GM18508 (cell line): Measurements from ENCODE around the gene A4GALT.

ENCODE experiments used
- ATAC-seq: cut with Tn5 transposase; IDR thresholded peaks from one replicate; pipeline ENCODE4 v1.9.1; 2021; ENCODE audit warnings: moderate number of reproducible peaks; ENCODE audit not compliant: insufficient read depth, unreplicated experiment

A4GALT gene

DNA sequence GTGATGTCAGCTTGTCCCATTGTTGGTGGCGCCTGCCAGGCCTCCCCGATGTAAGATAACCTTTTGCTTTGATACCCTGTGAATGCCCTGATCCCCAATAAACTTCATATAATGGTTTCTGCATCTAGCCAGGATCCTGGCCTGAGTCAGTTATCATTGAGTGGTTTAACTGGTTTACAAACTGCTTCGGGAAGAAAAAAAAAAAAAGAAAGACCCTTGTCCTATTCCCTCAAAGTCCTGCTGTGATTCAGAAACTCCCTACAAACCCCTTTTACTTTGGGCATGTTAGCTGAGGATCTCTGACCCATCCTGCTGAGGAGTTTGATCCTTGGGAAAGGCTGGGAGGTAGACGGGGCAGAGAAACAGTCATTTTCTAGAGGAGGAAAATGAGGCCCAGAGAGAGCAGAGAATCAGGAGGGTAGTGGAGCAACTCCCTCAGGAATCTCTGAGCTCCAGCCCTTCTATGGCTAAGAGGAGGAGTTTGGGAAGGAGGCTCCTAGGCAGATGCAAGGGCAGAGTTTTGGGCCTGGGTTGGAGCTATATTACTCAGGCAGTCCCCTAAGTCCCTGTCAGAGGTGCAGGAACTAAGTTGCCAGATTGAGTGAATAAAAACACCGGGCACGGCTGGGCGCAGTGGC lies 66.1 kb downstream of the A4GALT start:
- ATAC-seq: no peak

DNA sequence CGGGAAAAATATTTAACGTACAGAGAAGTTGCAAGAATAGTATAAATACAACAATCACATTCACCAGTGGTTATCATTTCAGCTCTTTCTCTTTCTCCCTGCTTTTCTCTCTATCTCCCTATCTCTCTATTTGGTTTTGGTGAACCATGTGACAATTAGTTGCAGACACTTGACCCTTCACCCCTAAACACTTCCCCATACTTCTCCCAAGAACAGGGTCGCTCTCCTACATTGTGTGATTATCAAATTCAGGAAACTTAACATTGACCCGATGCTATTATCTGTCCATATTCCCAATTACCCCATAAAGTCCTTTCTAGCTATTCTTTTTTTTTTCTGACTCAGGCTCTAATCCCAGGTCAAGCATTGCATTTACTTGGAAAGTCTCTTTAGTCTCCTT lies 66.7 kb downstream of the A4GALT start:
- no peak for ATAC-seq

DNA sequence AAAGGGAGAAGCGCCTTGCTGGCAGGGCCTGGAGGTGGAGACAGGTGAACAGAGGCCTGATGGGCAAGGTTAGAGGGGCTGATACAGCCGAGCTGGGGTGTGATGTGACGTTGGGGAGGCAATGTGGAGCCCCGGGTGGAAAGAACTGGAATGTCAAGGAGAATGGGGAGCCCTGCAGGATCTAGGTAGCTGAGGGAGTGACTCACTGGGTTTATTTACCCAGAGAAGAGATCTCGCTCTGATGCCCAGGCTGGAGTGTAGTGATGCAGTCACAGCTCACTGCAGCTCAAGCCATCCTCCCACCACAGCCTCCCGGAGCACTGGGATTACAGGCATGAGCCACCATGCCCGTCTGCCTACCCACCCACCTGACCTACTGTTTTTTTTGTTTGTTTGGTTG lies 69.5 kb downstream of the A4GALT start:
- no peak for ATAC-seq

DNA sequence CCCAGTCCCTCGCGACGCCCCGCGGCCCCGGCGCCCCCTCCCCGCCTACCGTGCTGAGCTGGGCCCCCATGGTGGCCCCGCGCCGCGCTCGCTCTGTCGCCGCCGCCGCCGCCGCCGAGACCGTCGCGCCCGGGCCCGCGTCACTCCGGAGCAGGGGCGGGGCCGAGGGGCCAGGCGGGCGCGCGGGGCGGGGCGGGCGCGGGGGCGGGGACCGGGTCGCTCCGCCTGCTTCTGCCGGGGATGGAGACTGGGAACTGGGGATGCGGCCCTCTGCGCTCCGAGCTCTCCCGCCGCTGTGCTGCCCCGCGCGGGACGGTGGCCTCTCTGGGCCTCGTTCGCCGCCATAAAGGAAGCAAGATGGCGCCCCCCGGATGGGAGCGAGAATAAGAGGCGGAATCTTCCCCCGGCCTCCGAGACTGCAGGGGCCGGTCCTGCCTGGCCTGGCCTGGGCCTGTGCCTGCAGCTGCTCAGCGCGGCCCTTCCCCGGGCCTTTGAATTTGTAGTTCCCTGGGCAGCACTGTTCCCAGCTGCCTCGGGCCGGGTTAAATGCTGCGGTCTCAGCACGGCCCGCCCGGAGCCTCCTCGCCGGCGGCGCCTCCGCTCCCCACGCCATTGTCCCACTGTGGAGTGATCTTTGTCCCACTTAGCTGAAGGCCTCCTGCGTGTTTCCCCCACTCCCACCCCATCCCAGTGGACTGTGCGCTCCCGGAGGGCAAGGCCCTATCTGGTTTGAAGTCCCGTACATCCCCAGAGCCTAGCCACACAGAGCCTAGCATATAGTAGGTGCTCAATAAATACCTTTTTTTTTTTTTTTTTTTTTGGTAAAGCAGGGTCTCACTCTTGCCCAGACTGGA lies 71.2 kb downstream of the A4GALT start, which contains the start of gene CYB5R3:
TSS of gene CYB5R3 (minus strand) at position 147 of the 854 bp plus-strand sequence. CDS start at position 70, 77 bp downstream.
- no peak for ATAC-seq

DNA sequence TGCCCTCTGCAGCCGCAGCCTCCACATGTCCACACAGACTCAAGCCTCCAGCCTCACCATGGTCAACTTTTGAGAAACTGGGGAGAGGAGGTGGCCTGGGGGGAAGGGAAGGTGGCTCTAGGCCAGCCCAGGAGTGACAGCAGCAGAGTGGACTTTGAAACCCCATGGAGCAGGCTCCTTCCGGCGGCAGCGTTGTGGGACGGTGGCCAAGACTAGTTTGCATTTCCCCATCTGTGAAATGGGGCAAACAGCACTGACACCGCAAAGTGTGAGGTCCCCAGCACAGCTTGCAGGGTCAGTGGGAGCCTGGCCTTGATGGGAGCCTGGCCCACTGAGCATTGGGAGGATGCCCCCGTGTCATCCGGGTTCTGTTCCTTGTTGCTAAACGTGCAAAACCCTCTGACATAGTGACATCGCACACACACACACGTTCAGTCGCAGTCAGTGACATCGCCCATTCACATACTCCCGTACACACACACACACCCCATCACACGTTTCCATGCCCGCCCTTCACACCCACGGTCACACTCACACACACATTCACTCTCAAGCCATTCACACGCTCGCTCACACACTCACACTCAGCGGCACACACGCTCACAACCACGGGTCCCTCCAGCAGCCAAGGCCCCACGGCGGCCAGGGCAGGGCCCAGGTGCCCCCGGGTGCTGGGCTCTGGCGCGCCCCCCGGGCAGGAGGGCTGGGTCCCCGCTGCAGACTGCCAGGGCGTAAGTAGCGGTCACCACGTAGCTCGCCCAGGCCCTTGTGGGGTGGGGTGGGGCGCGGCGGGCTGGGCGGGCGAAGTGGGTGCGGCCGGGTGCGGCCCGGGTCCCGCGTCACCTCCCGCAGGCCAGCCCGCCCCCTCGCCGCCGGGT lies 72.1 kb downstream of the A4GALT start:
- ATAC-seq: no peak

DNA sequence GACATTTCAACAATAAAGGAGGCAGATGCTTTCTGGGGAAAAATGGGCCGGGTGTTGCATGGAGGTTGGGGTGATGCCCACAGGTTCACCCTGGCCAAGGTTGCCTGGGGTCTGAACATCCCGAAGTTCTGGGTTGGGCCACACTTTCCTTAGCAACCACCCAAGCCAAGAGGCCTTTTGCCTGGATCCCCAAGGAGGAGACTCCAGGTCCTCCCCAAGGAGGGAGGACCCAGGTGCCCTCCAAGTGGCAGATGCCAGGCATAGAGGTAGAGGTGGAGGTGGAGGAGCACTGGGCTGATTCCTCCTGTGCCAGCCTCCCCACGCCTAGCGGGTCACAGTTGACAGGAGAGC lies 72.7 kb downstream of the A4GALT start:
- no peak for ATAC-seq

DNA sequence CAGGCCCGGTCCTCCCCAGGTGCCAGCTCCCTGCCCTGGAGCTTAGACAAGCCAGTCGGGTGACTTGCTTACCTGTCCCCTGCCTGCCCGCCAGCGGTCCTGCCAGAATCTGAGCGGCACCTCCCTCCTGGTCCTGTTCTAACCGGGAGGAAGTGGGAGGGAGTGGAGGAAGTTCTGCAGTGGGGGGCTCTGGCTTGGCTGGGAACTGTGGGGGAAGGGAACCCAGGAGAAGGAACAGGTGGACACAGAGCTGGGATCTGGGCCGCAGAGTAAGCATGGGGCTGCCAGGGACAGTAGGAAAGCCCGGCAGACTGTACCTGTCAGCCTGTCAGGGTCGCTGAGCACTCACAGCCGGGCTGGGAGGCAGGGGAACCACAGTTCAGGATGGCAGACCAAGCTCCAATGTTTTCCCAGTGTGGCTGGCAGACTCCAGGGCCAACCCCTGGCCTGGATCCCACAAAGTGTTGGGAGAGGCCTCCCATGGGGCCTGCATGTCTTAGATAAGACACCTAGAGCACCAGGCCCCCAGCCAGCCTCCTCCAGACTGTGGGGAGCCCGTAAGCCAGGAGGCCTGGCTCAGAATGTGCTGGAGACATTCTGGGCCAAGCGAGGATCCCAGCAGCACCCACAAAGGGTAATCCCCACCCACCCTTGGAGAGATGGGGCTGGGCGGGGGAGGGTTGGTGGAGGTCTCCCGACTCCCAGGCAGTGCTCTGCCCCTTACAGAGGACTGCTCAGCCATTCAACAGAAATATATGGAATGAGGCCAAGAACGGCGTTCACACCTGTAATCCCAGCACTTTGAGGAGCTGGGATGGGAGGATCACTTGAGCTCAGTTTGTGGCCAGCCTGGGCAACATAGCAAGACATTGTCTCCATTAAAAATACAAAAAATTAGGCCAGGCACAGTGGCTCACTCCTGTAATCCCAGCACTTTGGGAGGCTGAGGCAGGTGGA lies 73.8 kb downstream of the A4GALT start:
- no peak for ATAC-seq

DNA sequence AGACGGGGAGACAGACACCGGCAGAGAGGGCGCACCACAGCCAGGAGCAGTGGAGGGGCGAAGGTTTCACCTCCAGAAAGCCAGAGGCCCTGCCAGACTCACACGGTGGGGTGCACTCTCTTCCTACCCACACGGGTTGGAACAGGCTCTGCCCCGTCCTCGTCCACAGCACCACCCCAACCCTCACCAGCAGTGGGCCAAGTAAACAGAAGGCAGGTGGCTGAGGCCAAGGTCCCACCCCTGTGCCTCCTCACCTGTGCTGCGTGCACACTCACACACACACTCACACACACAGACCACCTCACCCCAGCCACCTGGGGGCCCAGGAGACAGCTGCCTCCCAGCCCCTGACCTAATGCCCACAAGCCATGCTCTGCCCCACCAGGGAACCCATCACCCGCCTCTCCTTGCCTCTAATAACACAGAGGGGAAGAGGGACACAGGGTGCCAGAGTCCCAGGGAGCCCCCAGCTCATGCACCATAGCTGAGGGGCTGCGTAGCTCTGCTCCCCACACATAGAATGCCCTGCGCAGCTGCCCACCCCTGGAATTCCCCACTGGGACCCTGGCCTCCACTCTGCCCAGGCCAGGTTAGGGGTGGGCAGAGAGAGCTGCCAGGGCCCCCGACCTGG lies 74.6 kb downstream of the A4GALT start:
- no peak for ATAC-seq

DNA sequence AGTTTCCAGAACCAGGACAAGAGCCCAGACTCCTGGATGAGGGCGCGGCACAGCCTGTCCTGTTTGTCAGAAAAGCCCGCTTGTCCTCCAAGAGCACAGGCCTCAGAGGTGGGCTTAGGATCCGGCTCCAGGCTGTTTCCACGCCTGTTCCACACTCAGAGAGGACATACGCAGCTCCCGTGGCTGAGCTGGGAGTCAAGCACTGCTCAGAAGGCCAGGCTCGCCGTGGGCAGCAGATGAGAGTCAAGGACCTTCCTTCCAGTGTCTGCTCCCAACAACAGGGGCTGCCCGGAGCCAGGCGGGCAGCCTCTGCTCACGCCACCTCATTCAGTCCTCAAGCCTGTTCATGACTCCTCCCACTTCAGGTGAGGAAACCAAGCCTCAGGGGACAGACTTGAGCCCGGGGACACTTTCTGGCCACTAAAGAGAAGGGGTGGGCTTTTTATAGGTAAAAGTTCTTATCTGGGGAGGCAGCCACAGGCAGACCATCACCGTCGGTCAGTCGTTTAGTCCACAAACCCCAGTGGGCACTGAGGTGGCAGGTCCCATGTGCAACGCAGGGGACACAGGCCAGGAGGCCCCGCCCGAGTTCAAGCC lies 75.2 kb downstream of the A4GALT start:
- ATAC-seq: no peak

DNA sequence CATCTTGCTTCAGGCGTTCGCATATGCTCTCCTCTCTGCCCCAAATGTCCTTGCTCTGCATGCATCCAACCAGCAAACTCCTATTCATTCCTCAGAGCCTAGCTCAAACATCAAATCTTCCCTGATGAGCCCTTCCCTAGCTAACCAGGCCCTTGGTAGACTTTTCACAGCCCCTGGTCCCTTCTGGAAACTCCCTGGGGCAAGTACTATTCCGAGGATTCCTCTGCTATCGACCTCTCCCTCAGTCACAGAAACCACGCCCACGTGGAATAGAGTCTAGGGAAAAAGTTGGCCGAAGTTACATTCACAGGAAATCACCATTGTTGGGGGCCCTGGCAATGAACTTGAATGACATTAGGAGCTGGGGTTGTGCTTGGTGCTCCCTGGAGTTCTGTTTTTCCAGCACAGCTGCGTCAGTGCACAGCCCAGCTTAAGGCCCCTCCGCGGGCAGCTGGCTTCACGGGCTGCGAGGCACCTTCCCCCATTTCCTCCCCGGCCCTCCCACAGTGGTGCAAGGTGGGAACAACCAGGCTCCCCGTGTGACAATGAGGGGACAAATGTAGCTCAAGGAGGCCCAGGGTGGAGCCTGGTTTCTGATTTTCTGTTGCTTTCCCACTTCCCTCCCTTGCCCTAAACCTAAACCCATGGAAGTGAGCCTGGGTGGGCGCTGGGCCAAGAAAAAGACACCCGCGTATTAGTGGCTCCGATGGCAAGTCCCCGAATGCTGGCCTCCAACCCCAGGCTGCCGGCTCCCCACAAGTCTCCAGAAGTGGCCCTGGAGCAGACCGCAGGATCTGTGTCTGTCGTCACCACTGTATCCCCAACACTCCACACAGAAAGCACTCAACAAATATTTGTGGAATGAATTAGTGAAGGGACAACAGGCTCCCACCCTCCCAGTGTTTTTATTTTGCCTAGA lies 76.0 kb downstream of the A4GALT start:
- no peak for ATAC-seq

DNA sequence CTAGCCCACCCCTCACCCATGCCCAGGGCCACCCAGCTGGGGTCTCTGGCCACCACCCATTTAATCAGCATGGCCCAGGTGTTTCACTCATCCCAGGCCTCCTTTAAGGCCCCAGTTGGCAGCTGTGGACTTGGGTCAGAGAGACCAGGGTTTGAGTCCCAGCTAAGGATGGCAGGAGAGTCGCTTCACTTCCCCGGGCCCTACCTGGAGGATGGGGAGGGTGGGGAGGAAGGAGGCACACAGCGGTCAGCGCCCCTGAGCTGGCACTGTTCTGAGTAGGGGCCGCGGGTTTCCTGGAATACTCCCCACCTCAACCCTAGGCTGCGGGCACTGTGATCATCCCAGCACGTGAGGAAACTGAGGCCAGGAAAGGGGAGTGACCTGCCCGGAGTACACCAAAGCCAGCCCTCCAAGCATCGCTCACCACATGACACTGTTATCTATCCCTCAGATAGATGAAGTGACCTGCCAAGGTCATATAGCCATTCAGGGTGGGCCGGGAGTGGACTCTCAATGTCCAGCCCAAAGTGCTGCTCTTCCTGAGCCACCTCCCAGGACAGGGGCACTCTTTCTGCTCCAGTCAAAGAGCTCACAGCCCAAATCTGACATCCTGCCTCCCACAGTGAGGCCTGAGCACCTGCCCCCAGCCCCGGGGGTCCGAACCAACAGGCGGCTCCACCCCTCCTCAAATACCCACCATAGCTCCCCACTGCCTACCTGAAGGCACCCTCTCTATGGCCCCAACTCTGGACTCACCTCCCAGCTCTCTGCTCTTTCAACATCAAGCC lies 76.8 kb downstream of the A4GALT start:
- no peak for ATAC-seq

DNA sequence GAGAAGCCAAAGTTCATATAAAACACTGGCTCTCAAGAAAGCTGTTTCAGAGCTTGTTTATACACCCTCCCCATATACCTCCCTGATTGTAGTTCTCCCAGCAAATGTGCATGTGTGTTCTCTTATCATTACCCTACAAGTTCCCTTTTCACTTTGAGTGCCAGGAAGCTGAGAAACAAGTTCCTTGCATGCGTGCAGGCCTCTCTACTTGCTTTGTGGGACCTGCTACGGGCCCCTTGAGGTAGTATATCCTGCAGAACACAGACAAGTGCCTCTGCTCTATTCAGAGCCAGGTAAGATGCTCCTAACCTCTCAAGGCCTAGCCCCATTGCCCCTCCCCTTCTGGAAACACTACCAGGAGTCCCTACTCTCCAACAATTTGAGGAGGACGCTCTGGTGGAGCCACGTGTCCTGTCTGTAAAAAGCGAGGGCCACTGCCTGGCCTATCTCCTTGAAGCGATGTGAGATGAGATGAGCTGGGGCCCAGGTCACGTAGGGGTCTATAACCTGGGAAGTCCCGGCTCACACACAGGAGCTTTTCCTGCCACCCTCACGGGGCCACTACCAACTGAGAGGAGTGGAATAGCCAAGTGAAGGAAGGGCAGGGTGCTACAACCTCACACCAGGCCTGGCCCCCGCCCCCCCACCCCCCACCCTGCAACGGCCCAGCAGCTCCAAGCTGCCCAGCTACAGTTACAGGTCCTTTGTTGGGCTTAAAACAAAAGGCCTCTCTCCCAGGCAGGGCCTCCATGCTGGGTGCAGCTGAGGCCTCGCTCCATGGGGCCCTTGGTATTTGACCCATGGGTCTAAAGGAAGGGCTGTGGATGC lies 77.7 kb downstream of the A4GALT start:
- no peak for ATAC-seq
